ENCODE data around the gene GAS2L1. TPM values are rescaled to one million over a fixed set of nuclear protein-coding genes. Genes with fewer than 3 reads are reported as not detected.
A peak's percentile ranks its signal among the peaks of the same experiment; 100 is the strongest.

The GAS2L1 gene
- total and polyA plus RNA-seq, 3 donors from 2014 or later = 84.9 to 197 (median 191) TPM

- H3K27me3 ChIP-seq = no peaks in the 10 kb centered on the region
- no peak for DNase-seq
- 4 to 29% methylated on average over 4 to 66 of the region's 69 CpGs for WGBS, 2 donors
- peaks cover 35% of the 10 kb centered on the region for H3K4me1 ChIP-seq
- H3K27ac ChIP-seq = no peak overlapping the region
- intact Hi-C loops (cut with DNase I; ENCODE audit: low total_unique reads) = no loop called here
- TF ChIP-seq CTCF (IDR thresholded peaks at IDR 0.05) (no peak), POLR2A (IDR thresholded peaks at IDR 0.05) (no peak)
- H3K4me3 ChIP-seq = peak overlapping the region; percentile 15 to 24
- no peaks in the 10 kb centered on the region for H3K36me3 ChIP-seq (ENCODE audit: low read depth, missing control alignments)
- no peaks in the 10 kb centered on the region for H3K9me3 ChIP-seq
Measured at GRCh38 chr22:29314537-29315285, 8.3 kb downstream of the GAS2L1 start.

GRCh38 chr22:29315286-29316140, 9.1 kb downstream of the GAS2L1 start, which contains the start of gene RASL10A:
RASL10A (minus strand) TSS chr22:29315697; CDS start chr22:29315246, 451 bp downstream.
- 0 to 2% methylated on average over 15 to 103 of the region's 103 CpGs for WGBS, 2 donors
- no peaks in the 10 kb centered on the region for H3K36me3 ChIP-seq (ENCODE audit: low read depth, missing control alignments)
- H3K27ac ChIP-seq = no peak within 1 kb of the TSS
- DNase-seq = no peak
- intact Hi-C loops (cut with DNase I; ENCODE audit: low total_unique reads) = no loop called here
- H3K4me1 ChIP-seq = peaks cover 27% of the 10 kb centered on the region
- no peaks in the 10 kb centered on the region for H3K9me3 ChIP-seq
- H3K4me3 ChIP-seq = peak within 1 kb of the TSS; percentile 24 to 44
- H3K27me3 ChIP-seq = no peaks in the 10 kb centered on the region
- no peak for TF ChIP-seq CTCF (IDR thresholded peaks at IDR 0.05)
- no peak for TF ChIP-seq POLR2A (IDR thresholded peaks at IDR 0.05)

- no peaks in the 10 kb centered on the region for H3K9me3 ChIP-seq
- intact Hi-C loops (cut with DNase I; ENCODE audit: low total_unique reads) = no loop called here
- no peaks in the 10 kb centered on the region for H3K36me3 ChIP-seq (ENCODE audit: low read depth, missing control alignments)
- peaks cover 21% of the 10 kb centered on the region for H3K4me1 ChIP-seq
- H3K4me3 ChIP-seq = peak overlapping the region in 1 of 2 donors; percentile 44
- DNase-seq = no peak
- H3K27me3 ChIP-seq = no peaks in the 10 kb centered on the region
- no peak for TF ChIP-seq CTCF (IDR thresholded peaks at IDR 0.05)
- no peak for TF ChIP-seq POLR2A (IDR thresholded peaks at IDR 0.05)
- 41 to 55% methylated on average over 14 to 18 of the region's 18 CpGs for WGBS, 2 donors
- H3K27ac ChIP-seq = no peak overlapping the region
Measured at GRCh38 chr22:29316141-29316828, 9.8 kb downstream of the GAS2L1 start.

GRCh38 chr22:29317827-29318454, 11.5 kb downstream of the GAS2L1 start:
- intact Hi-C loops (cut with DNase I; ENCODE audit: low total_unique reads) = no loop called here
- Histone ChIP-seq H3K4me3 (no peak overlapping the region), H3K4me1 (peaks cover 15% of the 10 kb centered on the region), H3K27me3 (no peaks in the 10 kb centered on the region), H3K27ac (no peak overlapping the region), H3K9me3 (no peaks in the 10 kb centered on the region), H3K36me3 (ENCODE audit: low read depth, missing control alignments) (no peaks in the 10 kb centered on the region)
- 95 to 97% methylated on average over 16 to 18 of the region's 18 CpGs for WGBS, 2 donors
- DNase-seq = no peak
- TF ChIP-seq POLR2A (IDR thresholded peaks at IDR 0.05) = no peak
- no peak for TF ChIP-seq CTCF (IDR thresholded peaks at IDR 0.05)
